Measurements from ENCODE around the gene NPPC. TPM values are rescaled to one million over a fixed set of nuclear protein-coding genes. Genes with fewer than 3 reads are reported as not detected.

Gene NPPC
- total RNA-seq, 1 experiment from 2014 or later: 0.98 TPM

DNA sequence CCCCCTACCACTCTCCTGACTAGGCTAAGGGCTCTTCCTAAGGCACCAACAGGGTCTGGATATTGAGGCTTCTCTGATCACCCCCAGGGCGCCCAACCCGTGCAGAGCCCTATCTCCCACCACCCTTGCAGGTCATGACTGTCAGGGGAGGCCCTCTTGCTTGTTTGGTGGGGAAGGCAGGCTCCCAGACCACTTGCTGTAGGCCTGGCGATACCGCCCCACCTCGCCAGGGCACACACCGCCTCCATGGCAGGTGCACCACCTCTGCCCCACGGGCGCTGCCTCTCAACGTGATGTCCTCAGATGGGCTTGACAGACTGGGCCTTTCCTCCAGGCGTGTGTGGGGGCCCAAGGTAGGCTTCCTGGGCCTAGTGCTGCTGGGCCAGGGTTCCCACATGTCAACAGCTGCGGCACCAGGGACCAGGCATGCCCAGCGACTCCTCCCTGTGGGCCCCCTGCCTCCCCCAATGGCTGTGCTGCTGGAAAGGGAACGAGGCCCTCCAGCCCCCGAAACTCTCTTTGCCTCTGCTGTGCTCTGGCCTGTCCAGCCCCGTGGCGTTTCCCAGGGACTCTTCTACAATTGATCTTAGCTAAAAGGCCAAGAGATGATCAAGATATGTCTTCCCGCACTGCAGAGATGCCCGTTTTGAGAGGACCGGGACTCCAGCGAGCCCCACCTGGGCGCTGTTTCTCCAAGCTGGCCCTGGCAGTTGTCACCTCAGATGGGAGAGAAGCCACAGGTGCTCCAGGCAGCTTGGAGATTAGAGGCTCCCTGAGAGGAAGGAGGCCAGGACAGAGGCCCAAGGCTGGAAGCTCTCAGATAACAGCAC is 7.5 kb downstream of the NPPC start:
- ChIA-PET CTCF (interaction anchor here (1.0 to 3.5 kb wide), 6 partner anchors 7 to 25 kb away, joined by 4 to 24 read pairs (median 8); partner anchors contain the start of gene NPPC), POLR2A (no interaction called here)
- no peak for DNase-seq (ENCODE audit: low spot score)
- H3K27me3 Mint-ChIP-seq (ENCODE audit: low read depth): peaks cover 2% of the 10 kb centered on the region
- TF ChIP-seq MAX (CRISPR knock-in tag; IDR thresholded peaks at IDR 0.05): no peak
- TF ChIP-seq FOXP1 (CRISPR knock-in tag; IDR thresholded peaks at IDR 0.05; ENCODE audit: borderline replicate concordance): 0 out of 2 replicates have a peak, but pooled peaks have one; percentile 36
- no peaks in the 10 kb centered on the region for H3K36me3 Mint-ChIP-seq
- no peak for ATAC-seq
- peaks cover 3% of the 10 kb centered on the region for H3K4me1 Mint-ChIP-seq
- H3K4me3 Mint-ChIP-seq: no peak overlapping the region
- no peak overlapping the region for H3K27ac Mint-ChIP-seq
- no peaks in the 10 kb centered on the region for H3K9me3 Mint-ChIP-seq

DNA sequence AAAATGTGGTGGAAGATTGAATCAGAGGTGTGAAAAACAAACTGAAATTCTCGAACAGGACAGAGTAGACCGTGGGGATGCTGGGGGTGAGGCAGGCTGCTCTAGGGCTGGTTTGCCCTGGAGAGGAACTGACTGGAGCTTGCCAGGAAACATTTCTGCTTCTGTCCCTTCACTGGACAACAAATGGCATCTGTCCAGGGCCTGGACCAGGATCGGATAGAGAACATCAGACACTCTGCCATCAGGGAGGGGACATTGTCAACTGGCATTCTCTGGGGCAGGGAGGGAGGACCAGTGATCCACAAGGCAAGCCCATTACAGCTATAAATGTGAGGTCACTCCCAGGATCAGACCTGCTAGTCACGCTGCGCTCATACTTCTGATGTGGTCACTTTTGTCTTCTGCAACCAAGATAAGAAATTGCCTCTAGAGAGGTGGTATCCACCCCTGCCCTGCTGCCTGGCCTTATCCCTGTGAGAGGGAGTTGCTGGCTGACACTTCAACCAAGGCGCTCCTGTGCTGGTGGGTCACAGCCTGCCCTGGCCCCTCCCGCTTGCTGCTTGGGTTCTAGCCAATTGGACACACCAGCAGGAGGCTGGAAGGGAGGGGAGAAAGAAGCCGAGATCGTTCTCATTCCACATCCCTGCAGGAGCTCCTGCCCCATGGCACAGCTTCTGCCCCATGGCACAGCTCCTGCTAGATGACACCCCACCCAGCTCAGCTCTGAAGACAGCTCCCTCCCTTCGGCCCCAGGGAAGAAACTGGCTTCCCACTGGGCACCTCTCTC is 8.7 kb downstream of the NPPC start:
- DNase-seq (ENCODE audit: low spot score) (no peak), ATAC-seq (peak; percentile 84)

More for the DNA sequence above, 8.7 kb downstream of the NPPC start:
- no peak overlapping the region for H3K27ac Mint-ChIP-seq
- no peaks in the 10 kb centered on the region for H3K9me3 Mint-ChIP-seq
- H3K36me3 Mint-ChIP-seq: no peaks in the 10 kb centered on the region
- peaks cover 3% of the 10 kb centered on the region; the same call in 1 of the 2 replicates for H3K4me1 Mint-ChIP-seq
- CTCF ChIA-PET: interaction anchor here (0.6 to 3.5 kb wide), 9 partner anchors 8 to 527 kb away, joined by 3 to 24 read pairs (median 5); partner anchors contain the start of gene NPPC
- POLR2A ChIA-PET: no interaction called here
- no peak overlapping the region for H3K4me3 Mint-ChIP-seq
- TF ChIP-seq, protein P1, sequence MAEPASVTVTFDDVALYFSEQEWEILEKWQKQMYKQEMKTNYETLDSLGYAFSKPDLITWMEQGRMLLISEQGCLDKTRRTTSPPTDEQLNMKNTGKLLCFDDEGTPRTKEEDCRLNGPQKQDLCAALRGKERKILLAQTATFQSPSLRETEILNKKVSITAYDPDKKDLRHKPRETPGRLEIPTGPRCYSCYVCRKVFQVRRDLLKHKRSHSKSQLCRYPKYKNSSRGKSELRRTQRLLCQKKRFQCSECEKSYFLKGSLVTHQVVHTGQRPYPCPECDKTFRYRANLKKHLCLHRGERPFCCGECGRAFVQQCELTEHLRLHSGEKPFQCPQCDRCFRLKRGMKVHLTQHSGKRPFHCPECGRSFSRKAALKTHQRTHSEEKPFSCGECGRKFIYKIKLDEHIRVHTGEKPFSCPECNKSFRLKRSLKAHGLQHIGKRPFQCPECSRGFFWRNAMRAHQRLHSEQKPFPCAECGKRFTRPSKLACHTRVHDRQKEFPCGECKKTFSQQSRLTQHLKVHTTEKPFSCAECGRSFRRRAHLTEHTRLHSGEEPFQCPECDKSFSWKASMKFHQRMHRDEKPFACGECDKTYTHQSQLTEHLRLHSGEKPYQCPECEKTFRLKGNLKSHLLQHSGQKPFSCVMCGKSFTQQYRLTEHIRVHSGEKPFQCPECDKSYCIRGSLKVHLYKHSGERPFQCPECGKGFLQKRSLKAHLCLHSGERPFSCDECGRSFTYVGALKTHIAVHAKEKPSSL (CRISPR knock-in tag; conservative IDR thresholded peaks at IDR 0.05): no peak
- TF ChIP-seq NR1H2 (CRISPR knock-in tag; IDR thresholded peaks at IDR 0.05): no peak
- no peak for TF ChIP-seq TEAD4 (CRISPR knock-in tag; IDR thresholded peaks at IDR 0.05)
- TF ChIP-seq, protein P2, sequence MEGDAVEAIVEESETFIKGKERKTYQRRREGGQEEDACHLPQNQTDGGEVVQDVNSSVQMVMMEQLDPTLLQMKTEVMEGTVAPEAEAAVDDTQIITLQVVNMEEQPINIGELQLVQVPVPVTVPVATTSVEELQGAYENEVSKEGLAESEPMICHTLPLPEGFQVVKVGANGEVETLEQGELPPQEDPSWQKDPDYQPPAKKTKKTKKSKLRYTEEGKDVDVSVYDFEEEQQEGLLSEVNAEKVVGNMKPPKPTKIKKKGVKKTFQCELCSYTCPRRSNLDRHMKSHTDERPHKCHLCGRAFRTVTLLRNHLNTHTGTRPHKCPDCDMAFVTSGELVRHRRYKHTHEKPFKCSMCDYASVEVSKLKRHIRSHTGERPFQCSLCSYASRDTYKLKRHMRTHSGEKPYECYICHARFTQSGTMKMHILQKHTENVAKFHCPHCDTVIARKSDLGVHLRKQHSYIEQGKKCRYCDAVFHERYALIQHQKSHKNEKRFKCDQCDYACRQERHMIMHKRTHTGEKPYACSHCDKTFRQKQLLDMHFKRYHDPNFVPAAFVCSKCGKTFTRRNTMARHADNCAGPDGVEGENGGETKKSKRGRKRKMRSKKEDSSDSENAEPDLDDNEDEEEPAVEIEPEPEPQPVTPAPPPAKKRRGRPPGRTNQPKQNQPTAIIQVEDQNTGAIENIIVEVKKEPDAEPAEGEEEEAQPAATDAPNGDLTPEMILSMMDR (IDR thresholded peaks at IDR 0.05): no peak
- no peak for TF ChIP-seq STAT6 (CRISPR knock-in tag; conservative IDR thresholded peaks at IDR 0.05; ENCODE audit: low read depth)
- no peaks in the 10 kb centered on the region for H3K27me3 Mint-ChIP-seq (ENCODE audit: low read depth)
